Fibroblast of mammary gland (primary cell): ENCODE results near the gene VEGFC.

Experiments used
- DNase-seq: peaks from one replicate; pipeline ENCODE4 v3.0.0-alpha.2; 2010; ENCODE audit warnings: low read depth
- H3K4me3 ChIP-seq: 2 replicates; pipeline ENCODE4 v1.5.1; 2011; ENCODE audit warnings: low read depth, mild to moderate bottlenecking, low read length, moderate library complexity; ENCODE audit not compliant: control insufficient read depth
- TF ChIP-seq, protein P1 (sequence below): conservative IDR thresholded peaks from 2 replicates; pipeline ENCODE4 v1.5.1; 2011; ENCODE audit warnings: low read depth, low read length, inconsistent platforms; ENCODE audit not compliant: control insufficient read depth, insufficient read depth

Gene VEGFC

GRCh38 chr4:176834531-176834930 lies 41.8 kb upstream of the VEGFC start:
- TF ChIP-seq, protein P1, sequence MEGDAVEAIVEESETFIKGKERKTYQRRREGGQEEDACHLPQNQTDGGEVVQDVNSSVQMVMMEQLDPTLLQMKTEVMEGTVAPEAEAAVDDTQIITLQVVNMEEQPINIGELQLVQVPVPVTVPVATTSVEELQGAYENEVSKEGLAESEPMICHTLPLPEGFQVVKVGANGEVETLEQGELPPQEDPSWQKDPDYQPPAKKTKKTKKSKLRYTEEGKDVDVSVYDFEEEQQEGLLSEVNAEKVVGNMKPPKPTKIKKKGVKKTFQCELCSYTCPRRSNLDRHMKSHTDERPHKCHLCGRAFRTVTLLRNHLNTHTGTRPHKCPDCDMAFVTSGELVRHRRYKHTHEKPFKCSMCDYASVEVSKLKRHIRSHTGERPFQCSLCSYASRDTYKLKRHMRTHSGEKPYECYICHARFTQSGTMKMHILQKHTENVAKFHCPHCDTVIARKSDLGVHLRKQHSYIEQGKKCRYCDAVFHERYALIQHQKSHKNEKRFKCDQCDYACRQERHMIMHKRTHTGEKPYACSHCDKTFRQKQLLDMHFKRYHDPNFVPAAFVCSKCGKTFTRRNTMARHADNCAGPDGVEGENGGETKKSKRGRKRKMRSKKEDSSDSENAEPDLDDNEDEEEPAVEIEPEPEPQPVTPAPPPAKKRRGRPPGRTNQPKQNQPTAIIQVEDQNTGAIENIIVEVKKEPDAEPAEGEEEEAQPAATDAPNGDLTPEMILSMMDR: no peak
- no peak for DNase-seq
- no peak overlapping the region for H3K4me3 ChIP-seq

GRCh38 chr4:176833400-176834175 lies 40.9 kb upstream of the VEGFC start:
- no peak overlapping the region for H3K4me3 ChIP-seq
- DNase-seq: peak; percentile 33
- TF ChIP-seq, protein P1: no peak

- DNase-seq: peak; percentile 52
- TF ChIP-seq, protein P1: no peak
- H3K4me3 ChIP-seq: no peak overlapping the region
Observed at GRCh38 chr4:176830971-176831370, 38.2 kb upstream of the VEGFC start.

DNA sequence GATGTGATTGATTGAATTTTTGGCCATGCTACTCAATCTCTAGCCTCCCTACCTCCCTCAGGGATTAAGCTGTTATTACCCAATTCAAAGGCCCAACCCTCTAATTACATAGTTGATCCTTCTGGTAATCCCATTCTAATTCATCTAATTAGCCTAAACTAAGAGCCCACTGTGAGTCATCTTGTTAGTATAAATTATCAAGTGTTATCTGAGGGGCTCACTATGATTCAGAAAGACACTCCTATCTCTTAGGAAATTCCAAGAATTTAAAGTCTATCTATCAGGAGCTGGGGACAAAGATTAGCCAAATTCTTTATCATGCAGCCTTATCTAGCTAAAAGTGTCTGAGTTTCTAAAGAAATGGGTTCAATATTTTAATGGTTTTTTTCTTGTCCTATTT lies 32.9 kb upstream of the VEGFC start:
- TF ChIP-seq, protein P1: no peak
- DNase-seq: no peak
- no peak overlapping the region for H3K4me3 ChIP-seq

DNA sequence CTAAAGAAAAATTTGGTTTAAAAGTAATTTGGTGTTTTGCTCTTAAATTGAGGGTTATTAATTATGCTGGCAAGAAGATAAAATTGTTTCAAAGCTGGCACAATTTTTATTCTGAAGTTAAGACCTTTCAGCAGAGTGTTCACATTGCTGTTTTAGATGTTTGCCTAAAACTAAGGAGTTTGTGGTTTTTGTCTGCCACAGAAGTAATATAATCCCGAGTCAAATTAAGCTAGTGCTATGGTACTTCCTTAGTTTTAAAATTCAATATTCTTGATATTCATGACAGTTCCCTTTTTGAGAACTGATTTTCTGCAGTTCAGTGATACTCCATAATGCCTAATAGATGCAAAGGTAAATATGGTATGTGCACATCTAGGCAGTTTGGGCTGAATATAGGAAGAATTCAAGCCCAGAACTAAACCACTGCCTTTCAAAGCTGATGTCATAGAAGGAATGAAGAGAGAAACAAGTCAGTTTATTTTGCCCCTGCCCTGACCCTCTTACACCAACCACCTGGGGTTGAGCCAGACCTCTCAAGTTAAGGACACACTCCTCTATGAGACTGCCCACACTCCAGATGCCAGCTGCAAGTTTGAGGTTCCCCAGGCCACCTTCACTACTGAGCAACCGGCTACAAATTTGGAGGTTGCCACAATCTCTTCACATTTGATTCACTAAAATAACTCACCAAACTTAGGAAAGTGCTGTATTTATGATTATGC lies 32.1 kb upstream of the VEGFC start:
- TF ChIP-seq, protein P1: no peak
- no peak for DNase-seq
- H3K4me3 ChIP-seq: no peak overlapping the region

GRCh38 chr4:176818531-176818930 lies 25.8 kb upstream of the VEGFC start:
- TF ChIP-seq, protein P1: no peak
- DNase-seq: peak; percentile 21
- H3K4me3 ChIP-seq: no peak overlapping the region
